Right hindlimb (tissue), 1 donor: ENCODE measurements around the gene GABBR2.
A peak's percentile ranks its signal among the peaks of the same experiment; 100 is the strongest.

Source experiments
- DNase-seq: peaks from one replicate; pipeline ENCODE4 v3.0.0-alpha.2; 2018

The GABBR2 gene

DNA sequence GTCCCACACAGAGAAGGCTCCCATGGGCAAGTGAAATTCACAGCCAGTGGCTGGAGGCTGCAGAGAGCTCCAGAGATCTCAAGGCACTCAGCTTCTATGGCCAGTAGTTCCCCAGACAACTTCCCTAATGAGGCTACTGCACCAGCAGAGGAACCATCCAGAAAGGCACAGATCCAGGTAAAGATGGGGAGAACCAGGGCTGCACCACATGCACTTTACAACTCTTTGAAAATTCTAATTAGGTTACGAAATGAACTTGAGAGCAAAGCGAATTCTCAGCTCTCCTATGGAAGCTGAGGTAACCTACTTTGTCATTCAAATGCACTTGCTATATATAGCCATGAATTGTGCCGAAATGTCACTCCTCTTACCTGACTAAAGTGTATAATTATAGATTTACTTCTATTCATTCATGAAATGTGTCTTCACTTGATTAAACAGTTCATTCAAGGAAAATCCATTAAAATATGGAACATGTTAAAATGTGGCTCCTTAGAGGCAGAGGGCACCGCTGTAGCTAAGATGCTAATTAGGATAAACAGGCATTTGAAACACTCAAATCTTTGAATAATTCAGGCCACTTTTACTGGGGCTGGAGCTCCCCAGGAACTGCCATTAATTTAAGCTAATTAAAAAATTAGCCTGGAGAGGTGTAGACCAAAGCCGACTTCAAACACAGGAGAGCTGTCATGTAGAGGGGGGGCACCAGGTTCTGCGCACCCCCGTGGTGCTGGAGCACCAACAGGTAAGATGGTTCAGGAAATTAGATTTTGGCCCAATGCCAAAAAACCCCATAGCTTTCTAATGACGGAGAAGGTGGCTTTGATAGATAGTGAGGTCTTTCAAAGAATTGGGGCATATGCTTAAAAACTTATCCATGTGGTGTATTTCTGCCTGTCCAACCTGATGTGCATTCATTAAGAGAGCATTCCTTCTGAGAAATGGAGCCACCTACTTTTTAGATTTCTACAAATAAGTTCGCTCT is 204.1 kb downstream of the GABBR2 start:
- no peak for DNase-seq

DNA sequence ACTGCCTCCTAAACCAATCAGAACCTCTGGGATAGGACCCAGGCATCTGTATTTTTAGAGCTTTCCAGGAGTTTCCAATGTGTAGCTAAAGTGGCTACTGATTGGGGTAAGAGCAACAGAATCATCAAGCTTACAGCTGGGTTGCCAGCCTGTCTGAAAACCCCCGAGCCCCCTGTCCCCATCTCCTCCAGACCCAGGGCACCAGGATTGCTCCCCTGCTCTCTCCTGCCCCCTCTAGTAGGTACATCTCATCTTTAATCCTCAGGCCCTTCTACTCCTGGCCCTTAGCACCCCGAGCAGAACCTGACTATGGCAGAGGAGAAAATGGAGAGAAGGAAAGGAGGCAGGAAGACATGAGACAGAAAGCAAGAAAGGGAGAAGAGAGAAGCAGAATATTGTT is 204.9 kb downstream of the GABBR2 start:
- no peak for DNase-seq

DNA sequence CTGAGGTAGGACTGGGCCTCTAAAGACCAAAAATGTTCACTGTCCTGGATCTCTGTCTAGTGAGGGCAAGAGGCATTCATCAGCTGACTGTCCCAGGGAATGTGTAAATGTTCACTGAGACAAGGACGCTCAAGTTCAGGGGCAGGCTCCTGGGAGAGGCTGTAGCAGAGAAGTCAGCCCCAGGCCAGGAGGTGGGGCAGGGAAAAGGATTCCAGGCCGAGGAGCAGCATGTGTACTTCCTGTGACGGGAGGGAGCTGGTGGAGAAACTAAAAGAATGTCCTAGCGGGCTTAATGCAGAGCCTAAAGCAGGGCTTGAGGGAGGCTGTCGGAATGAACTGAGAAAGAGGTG is 205.8 kb downstream of the GABBR2 start:
- peak; percentile 45 for DNase-seq

DNA sequence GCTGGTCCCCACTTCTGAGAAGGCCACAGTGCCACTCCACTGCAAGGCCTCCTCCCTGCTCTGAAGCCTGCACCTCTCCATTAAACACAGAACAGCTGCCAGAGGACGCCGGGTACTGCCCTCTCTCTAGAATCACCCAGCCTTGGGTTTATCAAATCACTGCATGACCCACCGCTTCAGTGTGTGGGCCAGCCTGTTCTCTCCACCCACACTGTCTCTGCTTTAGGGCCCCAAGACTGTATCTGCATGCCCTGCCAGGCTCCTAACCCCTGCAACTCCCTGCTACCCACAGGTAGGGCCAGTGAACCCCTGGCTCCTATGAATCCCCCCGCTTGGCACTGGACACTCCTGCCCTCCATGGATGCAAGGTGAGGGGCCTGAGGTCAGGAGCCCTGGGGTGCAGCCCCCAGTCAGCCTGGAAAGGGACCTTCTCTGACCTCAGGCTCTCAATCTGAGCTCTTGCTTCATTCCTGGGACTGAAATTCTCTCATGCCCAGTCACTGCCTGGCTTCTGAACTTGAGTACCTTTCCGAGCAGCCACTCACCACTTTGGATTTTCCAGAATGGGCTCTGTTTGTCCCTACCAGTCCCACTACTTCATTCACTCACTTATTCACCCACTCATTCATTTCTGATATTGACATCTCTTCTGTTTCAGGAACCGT is 206.3 kb downstream of the GABBR2 start:
- peak; percentile 14 for DNase-seq

GRCh38 chr9:98501819-98502218 is 206.9 kb downstream of the GABBR2 start:
- peak; percentile 6 for DNase-seq

- peak; percentile 1 for DNase-seq
Observed at GRCh38 chr9:98501259-98501658, 207.5 kb downstream of the GABBR2 start.

GRCh38 chr9:98500337-98500919 is 208.3 kb downstream of the GABBR2 start:
- peak; percentile 5 for DNase-seq

- DNase-seq: no peak
Observed at GRCh38 chr9:98495530-98495929, 213.2 kb downstream of the GABBR2 start.

DNA sequence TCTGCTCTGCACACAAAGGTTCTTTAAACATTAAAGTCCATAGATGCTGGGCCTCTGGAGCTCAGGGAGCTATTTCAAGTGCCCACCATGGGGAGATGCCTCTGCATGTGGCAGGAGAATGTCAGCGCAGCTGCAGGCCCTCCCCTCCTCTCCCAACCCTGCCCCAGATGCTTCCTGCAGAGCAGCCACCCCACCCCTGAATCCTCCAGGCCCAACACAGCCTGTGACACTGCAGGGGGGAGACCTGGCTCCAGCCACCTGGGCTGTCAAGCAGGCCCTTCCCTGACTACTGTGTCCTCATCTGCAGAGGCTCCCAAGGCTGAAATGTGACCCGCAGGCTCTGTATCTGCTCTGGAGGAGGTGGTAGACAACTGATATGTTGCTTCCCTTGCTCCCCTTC is 213.9 kb downstream of the GABBR2 start:
- no peak for DNase-seq

- peak; percentile 45 for DNase-seq
Observed at GRCh38 chr9:98491828-98492227, 216.9 kb downstream of the GABBR2 start.

GRCh38 chr9:98491231-98491651 is 217.5 kb downstream of the GABBR2 start:
- DNase-seq: no peak

DNA sequence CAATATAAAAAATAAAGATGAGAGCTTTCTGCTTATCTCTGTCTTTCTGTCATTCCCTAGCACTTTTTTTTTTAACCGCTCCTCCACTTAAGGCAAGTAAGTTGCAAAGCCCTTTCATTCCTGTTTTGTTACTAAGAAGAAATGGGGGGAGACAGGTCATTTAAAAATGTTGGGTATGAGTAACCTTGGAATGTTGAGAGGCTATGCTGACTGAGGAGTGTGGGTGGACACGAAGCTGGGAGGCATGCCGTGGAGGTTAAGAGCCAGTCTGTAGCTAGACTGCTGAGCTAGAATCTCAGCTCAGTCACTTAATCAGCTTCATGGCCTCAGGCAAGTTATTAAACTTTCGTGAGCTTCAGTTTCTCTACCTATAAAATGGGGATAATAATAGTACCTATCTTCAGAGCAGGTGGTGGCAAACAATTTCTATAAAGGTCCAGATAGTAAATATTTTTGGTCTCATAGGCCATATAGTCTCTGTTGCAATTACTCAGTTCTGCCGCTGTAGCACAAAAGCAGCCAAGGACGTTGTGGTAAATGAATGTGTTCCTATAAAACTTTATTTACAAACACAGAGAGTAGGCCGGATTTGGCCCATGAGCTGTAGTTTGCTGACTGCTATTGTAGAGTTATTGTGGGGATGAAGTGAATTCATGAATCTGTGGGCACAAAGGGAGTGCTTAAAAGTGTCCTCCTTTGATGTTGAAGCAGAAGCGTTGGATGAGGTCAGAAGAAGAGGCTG is 220.0 kb downstream of the GABBR2 start:
- DNase-seq: no peak

DNA sequence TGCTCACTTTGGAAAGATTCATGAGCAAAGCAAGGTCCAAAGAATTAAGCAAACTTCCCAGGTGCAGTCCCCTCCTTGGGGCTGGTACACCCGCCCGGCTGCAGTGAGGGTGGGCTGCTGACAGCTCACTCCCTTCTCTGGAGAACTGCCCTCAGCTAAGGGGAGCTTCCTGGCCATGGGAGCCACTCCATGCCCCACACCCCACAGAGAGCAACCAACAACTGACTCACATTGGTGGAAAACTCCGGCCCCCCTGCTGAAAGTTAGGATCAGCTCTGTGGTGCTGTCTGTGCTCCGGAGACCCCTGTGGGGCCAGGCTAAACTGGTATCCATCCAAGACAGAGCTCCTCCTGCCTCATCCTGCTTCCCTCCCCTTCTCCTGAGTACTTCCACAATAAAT is 223.0 kb downstream of the GABBR2 start:
- DNase-seq: no peak

GRCh38 chr9:98484162-98484561 is 224.6 kb downstream of the GABBR2 start:
- no peak for DNase-seq

- DNase-seq: no peak
Observed at GRCh38 chr9:98482226-98482625, 226.5 kb downstream of the GABBR2 start.

- no peak for DNase-seq
Observed at GRCh38 chr9:98481676-98482075, 227.1 kb downstream of the GABBR2 start.

DNA sequence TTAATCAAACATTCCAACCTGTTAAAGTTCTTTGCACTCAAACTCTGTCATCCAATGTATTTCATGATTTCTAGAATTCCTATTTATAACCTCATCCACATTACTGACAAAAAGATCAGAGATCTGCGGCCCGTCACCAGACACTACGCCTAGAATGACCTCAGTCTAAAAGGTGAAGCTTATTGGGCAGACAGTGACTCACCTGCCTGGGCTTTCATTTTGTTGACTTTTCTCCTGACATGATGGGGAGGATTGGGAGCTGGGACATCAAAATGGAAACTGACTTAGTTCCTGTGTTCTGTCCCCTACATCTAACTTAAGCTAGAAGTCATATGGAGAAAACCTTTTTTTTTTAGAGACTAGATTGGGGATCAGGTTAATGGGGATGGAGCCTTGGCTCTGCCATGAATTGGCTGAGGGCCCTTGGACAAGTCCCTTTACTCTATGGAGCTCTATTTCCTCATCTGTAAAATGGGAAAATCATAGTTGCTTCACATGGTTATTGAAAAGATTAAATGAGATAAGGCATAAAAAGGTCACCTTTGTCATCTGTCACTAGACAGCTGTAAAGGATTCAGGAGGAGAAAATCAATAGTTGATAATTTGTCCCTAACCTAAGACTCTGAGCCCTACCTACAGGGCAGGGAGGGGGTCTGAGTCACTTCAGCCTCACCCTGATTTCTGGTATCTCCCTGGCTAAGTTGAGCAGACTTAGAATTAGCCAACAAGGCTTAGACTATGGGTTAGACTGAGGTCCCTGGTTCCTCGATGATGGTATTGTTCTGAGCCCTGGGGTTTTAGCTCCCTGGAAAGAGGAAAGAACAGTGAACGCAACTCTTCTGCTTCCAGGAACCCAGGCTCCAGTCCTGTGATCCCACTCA is 228.5 kb downstream of the GABBR2 start:
- no peak for DNase-seq

- DNase-seq: no peak
Observed at GRCh38 chr9:98479449-98479848, 229.3 kb downstream of the GABBR2 start.

DNA sequence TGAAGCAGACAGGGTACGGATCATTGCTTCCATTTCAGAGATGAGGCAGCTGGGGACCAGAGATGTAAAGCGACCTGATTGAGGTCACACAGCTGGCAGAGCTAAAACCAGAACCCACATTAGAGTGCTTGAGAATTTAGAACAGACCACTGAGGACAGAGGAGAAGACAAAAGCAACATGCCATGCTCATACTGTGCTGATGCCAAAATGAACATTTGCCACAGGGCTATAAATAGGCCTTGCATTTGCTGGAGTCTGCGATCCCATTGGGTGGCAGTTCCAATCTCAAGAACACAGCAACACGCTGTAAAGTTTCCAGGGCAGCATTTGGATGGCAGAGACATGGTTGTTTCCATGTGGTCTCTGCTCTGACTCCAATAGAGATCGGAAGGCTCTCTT is 230.9 kb downstream of the GABBR2 start:
- DNase-seq: no peak

DNA sequence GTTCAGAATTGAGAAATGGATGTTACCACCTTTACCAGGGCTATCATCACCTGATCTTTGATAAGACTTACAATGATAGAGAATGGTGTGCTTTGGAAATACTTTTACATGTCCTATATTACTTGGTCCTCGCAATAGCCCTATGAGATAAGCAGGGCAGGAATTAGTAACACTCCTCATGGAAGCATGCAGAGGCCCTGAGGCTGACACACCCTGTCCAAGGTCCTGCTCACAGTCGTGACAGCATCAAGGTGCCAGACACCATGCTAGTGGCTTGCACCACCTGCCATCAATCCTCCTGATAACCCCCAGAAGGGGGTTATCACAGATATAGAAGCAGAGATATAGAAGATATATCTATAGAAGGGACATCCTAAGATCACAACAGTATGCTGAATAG is 236.5 kb downstream of the GABBR2 start:
- DNase-seq: no peak

DNA sequence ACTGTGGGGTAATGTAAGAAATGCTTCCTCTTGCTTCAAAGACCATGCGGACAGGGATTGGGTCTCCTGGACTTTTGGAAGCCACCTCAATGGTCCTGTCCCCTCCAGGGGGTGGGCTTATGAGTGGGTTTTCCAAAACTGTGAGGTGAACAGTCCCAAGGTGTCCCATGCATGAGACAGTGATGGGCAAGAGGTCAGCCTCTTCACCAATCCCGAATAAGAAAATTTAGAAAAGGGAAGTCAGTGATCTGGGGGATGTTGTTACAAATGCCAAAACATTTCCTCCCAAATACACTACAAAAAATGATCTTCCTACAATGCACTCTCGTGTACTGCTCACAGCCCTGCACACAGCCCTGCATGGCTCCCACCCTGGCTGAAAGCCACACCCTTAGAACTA is 237.6 kb downstream of the GABBR2 start:
- no peak for DNase-seq
